ENCODE measurements around the gene DPH6.

DPH6 gene

DNA sequence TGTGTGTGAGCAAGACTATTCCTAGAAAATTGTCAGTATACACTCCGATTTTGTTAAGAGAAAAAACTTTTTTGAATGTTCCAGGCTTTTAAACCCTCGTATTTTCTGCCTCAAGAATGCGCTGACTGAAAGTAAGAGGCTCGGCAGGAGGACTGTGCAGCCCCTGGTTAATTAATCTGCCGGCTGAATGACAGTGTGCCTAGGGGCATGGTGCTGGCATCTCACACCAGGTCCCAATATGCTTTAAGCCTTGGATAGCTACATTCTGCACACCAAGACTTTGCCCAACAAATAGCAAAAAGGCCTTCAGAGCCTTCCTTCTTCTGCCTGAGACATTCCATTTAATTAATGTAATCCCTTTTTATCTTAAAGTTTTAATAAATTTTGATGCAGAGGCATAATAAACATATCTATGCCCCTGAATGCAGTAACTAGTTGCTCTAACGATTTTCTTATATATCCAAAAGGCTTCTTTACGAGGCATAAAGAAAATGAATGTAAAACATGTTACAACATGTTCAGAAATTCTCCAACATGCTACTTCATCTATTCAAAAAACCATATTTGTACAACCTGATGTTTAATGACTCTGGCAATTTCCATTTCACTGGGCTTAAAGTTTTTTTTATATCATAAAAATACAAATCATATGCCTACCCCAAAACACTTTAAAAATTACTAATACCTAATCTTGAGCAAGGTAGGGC, 37.9 kb downstream of the DPH6 start:
- Histone ChIP-seq H3K36me3 (ENCODE audit: control insufficient read depth, insufficient read depth, low read length) (no peaks in the 10 kb centered on the region), H3K27ac (ENCODE audit: low read depth, low read length, severe bottlenecking) (no peak overlapping the region), H3K4me3 (ENCODE audit: extremely low read depth, insufficient read depth, low read length, poor library complexity, severe bottlenecking) (no peak overlapping the region), H3K4me1 (ENCODE audit: control insufficient read depth, insufficient read depth, low read length, poor library complexity, severe bottlenecking) (peaks cover 10% of the 10 kb centered on the region), H3K9me3 (ENCODE audit: control insufficient read depth, low read length) (no peaks in the 10 kb centered on the region)
- 72 to 84% methylated on average over 4 to 5 of the region's 7 CpGs for WGBS, 2 experiments (ENCODE audit: insufficient coverage in 2 of 2)

- H3K36me3 ChIP-seq (ENCODE audit: control insufficient read depth, insufficient read depth, low read length): no peaks in the 10 kb centered on the region
- peaks cover 10% of the 10 kb centered on the region for H3K4me1 ChIP-seq (ENCODE audit: control insufficient read depth, insufficient read depth, low read length, poor library complexity, severe bottlenecking)
- WGBS, 2 experiments (ENCODE audit: insufficient coverage in 2 of 2): 44 to 80% methylated on average over 1 to 4 of the region's 5 CpGs
- no peak overlapping the region for H3K4me3 ChIP-seq (ENCODE audit: extremely low read depth, insufficient read depth, low read length, poor library complexity, severe bottlenecking)
- no peaks in the 10 kb centered on the region for H3K9me3 ChIP-seq (ENCODE audit: control insufficient read depth, low read length)
- H3K27ac ChIP-seq (ENCODE audit: low read depth, low read length, severe bottlenecking): no peak overlapping the region
Observed at GRCh38 chr15:35506272-35506870, 39.6 kb downstream of the DPH6 start.

DNA sequence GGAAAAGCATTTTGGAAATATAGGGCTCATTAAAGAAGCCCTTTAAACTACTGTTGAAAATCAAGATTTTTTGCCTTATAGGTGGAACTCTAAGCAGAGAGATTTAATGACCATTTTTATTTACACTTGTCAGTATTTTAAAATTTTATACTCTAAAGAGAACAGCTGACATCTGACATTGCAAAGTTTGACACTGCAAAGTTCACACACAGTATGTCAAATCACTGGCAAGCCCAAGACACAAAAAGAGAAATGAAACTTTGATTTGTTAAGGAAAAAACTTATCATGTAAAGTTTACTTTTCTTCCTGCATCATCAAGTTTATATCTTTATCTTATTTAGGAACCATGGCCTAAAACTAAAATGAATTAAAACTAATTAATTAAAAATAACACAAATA, 40.2 kb downstream of the DPH6 start:
- Histone ChIP-seq H3K4me1 (ENCODE audit: control insufficient read depth, insufficient read depth, low read length, poor library complexity, severe bottlenecking) (peaks cover 10% of the 10 kb centered on the region), H3K27ac (ENCODE audit: low read depth, low read length, severe bottlenecking) (no peak overlapping the region), H3K9me3 (ENCODE audit: control insufficient read depth, low read length) (no peaks in the 10 kb centered on the region), H3K36me3 (ENCODE audit: control insufficient read depth, insufficient read depth, low read length) (no peaks in the 10 kb centered on the region), H3K4me3 (ENCODE audit: extremely low read depth, insufficient read depth, low read length, poor library complexity, severe bottlenecking) (no peak overlapping the region)

- Histone ChIP-seq H3K4me3 (ENCODE audit: extremely low read depth, insufficient read depth, low read length, poor library complexity, severe bottlenecking) (no peak overlapping the region), H3K4me1 (ENCODE audit: control insufficient read depth, insufficient read depth, low read length, poor library complexity, severe bottlenecking) (peaks cover 10% of the 10 kb centered on the region), H3K27ac (ENCODE audit: low read depth, low read length, severe bottlenecking) (no peak overlapping the region), H3K9me3 (ENCODE audit: control insufficient read depth, low read length) (no peaks in the 10 kb centered on the region), H3K36me3 (ENCODE audit: control insufficient read depth, insufficient read depth, low read length) (no peaks in the 10 kb centered on the region)
- WGBS, 2 experiments (ENCODE audit: insufficient coverage in 2 of 2): no CpG with 5 or more reads among the region's 1 CpG
Observed at GRCh38 chr15:35505141-35505540, 40.8 kb downstream of the DPH6 start.

DNA sequence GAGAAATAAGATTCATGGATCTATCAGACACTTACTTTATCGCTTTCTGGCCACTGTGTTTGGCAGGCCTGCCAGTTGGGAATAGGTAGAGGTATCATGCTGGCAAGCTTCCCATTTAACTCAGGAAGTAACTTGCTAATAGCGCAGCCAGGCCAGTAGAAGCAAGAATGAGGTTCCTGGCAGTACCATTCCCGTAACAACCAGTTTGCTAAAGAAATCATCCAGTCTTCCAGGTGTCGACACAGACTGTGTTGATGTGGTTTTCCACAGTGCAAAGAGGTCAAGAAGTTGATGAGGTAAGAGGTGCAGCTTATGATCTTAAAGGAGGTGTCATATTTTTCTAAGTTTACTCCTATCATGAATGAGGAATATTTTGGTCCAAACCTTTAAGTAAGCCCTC, 46.2 kb downstream of the DPH6 start:
- Histone ChIP-seq H3K27ac (ENCODE audit: low read depth, low read length, severe bottlenecking) (no peak overlapping the region), H3K9me3 (ENCODE audit: control insufficient read depth, low read length) (no peaks in the 10 kb centered on the region), H3K4me3 (ENCODE audit: extremely low read depth, insufficient read depth, low read length, poor library complexity, severe bottlenecking) (no peak overlapping the region), H3K4me1 (ENCODE audit: control insufficient read depth, insufficient read depth, low read length, poor library complexity, severe bottlenecking) (no peaks in the 10 kb centered on the region), H3K36me3 (ENCODE audit: control insufficient read depth, insufficient read depth, low read length) (no peaks in the 10 kb centered on the region)
- 94 to 100% methylated on average over 2 to 3 of the region's 4 CpGs for WGBS, 2 experiments (ENCODE audit: insufficient coverage in 2 of 2)

DNA sequence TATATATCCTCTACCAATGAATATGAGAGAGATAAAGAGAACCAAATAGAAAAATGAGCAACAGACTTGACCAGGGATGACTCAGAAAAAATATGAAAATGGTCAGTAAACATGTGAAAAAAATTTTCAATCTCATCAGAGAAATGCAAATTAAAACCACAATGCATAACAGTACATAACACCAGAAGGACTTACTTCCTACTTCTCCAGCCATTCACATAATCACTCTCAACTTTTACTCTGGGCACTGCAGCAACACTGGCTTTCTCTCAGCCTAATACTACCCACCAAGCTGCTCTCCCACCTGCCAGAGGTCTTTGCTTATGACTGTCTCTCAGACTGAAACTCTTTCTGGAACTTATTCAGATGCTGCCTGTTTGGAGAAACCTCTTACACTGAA, 49.4 kb downstream of the DPH6 start:
- Histone ChIP-seq H3K9me3 (ENCODE audit: control insufficient read depth, low read length) (no peaks in the 10 kb centered on the region), H3K4me1 (ENCODE audit: control insufficient read depth, insufficient read depth, low read length, poor library complexity, severe bottlenecking) (no peaks in the 10 kb centered on the region), H3K27ac (ENCODE audit: low read depth, low read length, severe bottlenecking) (no peak overlapping the region), H3K36me3 (ENCODE audit: control insufficient read depth, insufficient read depth, low read length) (no peaks in the 10 kb centered on the region), H3K4me3 (ENCODE audit: extremely low read depth, insufficient read depth, low read length, poor library complexity, severe bottlenecking) (no peak overlapping the region)

DNA sequence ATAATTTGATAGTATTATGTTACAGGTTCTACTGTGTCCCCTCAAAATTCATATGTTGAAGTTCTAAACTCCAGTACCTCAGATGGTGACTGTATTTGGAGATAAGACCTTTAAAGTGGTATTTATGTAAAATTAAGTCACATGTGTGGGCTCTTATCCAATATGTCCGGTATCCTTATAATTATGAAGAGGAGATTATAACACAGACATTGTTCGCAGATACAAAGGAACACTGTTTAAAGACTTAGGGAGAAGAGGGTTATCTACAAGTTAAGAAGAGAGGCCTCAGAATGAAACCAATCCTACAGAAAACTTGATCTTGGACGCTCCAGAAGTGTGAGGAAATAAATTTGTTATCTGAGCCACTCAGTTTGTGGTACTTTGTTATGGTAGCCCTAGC, 50.9 kb downstream of the DPH6 start:
- Histone ChIP-seq H3K36me3 (ENCODE audit: control insufficient read depth, insufficient read depth, low read length) (no peaks in the 10 kb centered on the region), H3K4me1 (ENCODE audit: control insufficient read depth, insufficient read depth, low read length, poor library complexity, severe bottlenecking) (no peaks in the 10 kb centered on the region), H3K4me3 (ENCODE audit: extremely low read depth, insufficient read depth, low read length, poor library complexity, severe bottlenecking) (no peak overlapping the region), H3K27ac (ENCODE audit: low read depth, low read length, severe bottlenecking) (no peak overlapping the region), H3K9me3 (ENCODE audit: control insufficient read depth, low read length) (no peaks in the 10 kb centered on the region)
- 90 to 100% methylated on average over 1 to 2 of the region's 3 CpGs for WGBS, 2 experiments (ENCODE audit: insufficient coverage in 2 of 2)

DNA sequence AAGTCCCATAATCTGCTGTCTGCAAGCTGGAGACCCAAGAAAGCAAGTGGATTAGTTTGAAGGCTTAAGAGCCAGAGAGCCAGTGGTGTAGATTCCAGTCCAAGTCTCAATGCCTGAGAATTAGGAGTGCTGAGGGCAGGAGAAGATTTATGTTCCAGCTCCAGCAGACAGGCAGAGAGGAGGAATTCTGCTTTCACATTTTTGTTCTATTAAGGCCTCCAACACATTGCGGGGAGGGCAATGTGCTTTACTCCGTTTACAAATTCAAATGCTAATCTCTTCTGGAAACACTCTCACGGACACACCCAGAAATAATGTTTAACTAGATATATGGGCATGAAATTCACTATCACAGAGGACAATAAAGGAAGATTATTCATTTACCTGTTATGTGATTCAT, 54.0 kb downstream of the DPH6 start:
- 80% methylated on average over 1 of the region's 3 CpGs; no CpG with 5 or more reads in 1 of the 2 experiments for WGBS, 2 experiments (ENCODE audit: insufficient coverage in 2 of 2)
- no peak overlapping the region for H3K4me3 ChIP-seq (ENCODE audit: extremely low read depth, insufficient read depth, low read length, poor library complexity, severe bottlenecking)
- H3K36me3 ChIP-seq (ENCODE audit: control insufficient read depth, insufficient read depth, low read length): no peaks in the 10 kb centered on the region
- H3K9me3 ChIP-seq (ENCODE audit: control insufficient read depth, low read length): peaks cover 13% of the 10 kb centered on the region
- no peak overlapping the region for H3K27ac ChIP-seq (ENCODE audit: low read depth, low read length, severe bottlenecking)
- H3K4me1 ChIP-seq (ENCODE audit: control insufficient read depth, insufficient read depth, low read length, poor library complexity, severe bottlenecking): no peaks in the 10 kb centered on the region

- no peak overlapping the region for H3K4me3 ChIP-seq (ENCODE audit: extremely low read depth, insufficient read depth, low read length, poor library complexity, severe bottlenecking)
- H3K36me3 ChIP-seq (ENCODE audit: control insufficient read depth, insufficient read depth, low read length): no peaks in the 10 kb centered on the region
- H3K27ac ChIP-seq (ENCODE audit: low read depth, low read length, severe bottlenecking): no peak overlapping the region
- WGBS, 2 experiments (ENCODE audit: insufficient coverage in 2 of 2): no CpG with 5 or more reads among the region's 3 CpGs
- H3K4me1 ChIP-seq (ENCODE audit: control insufficient read depth, insufficient read depth, low read length, poor library complexity, severe bottlenecking): no peaks in the 10 kb centered on the region
- peaks cover 21% of the 10 kb centered on the region for H3K9me3 ChIP-seq (ENCODE audit: control insufficient read depth, low read length)
Observed at GRCh38 chr15:35491173-35491572, 54.8 kb downstream of the DPH6 start.

- H3K27ac ChIP-seq (ENCODE audit: low read depth, low read length, severe bottlenecking): no peak overlapping the region
- no peaks in the 10 kb centered on the region for H3K4me1 ChIP-seq (ENCODE audit: control insufficient read depth, insufficient read depth, low read length, poor library complexity, severe bottlenecking)
- 100% methylated on average over 1 to 3 of the region's 4 CpGs for WGBS, 2 experiments (ENCODE audit: insufficient coverage in 2 of 2)
- H3K36me3 ChIP-seq (ENCODE audit: control insufficient read depth, insufficient read depth, low read length): no peaks in the 10 kb centered on the region
- no peak overlapping the region for H3K4me3 ChIP-seq (ENCODE audit: extremely low read depth, insufficient read depth, low read length, poor library complexity, severe bottlenecking)
- H3K9me3 ChIP-seq (ENCODE audit: control insufficient read depth, low read length): peaks cover 21% of the 10 kb centered on the region
Observed at GRCh38 chr15:35490511-35490910, 55.5 kb downstream of the DPH6 start.

DNA sequence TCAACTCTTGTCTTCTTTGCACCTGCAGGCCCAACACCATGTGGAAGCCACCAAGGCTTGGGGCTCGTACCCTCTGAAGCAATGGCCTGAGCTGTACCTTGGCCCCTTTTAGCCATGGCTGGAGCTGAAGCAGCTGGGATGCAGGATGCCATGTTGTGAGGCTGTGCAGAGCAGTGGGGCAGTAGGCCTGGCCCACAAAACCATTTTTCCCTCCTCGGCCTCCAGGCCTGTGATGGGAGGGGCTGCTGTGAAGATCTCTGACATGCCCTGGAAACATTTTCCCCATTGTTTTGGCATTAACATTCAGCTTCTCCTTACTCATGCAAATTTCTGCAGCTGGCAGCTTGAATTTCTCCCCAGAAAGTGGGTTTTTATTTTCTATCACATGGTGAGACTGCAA, 58.5 kb downstream of the DPH6 start:
- Histone ChIP-seq H3K36me3 (ENCODE audit: control insufficient read depth, insufficient read depth, low read length) (no peaks in the 10 kb centered on the region), H3K4me1 (ENCODE audit: control insufficient read depth, insufficient read depth, low read length, poor library complexity, severe bottlenecking) (no peaks in the 10 kb centered on the region), H3K4me3 (ENCODE audit: extremely low read depth, insufficient read depth, low read length, poor library complexity, severe bottlenecking) (no peak overlapping the region), H3K9me3 (ENCODE audit: control insufficient read depth, low read length) (peaks cover 23% of the 10 kb centered on the region), H3K27ac (ENCODE audit: low read depth, low read length, severe bottlenecking) (no peak overlapping the region)
- 100% methylated on average over 1 of the region's 2 CpGs for WGBS, 2 experiments (ENCODE audit: insufficient coverage in 2 of 2)
